NCI-H146 treated with DMSO at 0.1 percent for 48 hours (cell line): ENCODE results near the gene SLC6A4.
"Not testable (repeated sequence)": the region's sequence is repeated elsewhere in the genome, so short reads cannot be mapped to it uniquely, and the experiment has no call there.

Experiments used
- DNase-seq: peaks from one replicate; lab custom pipeline; 2025; ENCODE audit not compliant: unreplicated experiment; lab: John Stamatoyannopoulos, UW

Gene SLC6A4

DNA sequence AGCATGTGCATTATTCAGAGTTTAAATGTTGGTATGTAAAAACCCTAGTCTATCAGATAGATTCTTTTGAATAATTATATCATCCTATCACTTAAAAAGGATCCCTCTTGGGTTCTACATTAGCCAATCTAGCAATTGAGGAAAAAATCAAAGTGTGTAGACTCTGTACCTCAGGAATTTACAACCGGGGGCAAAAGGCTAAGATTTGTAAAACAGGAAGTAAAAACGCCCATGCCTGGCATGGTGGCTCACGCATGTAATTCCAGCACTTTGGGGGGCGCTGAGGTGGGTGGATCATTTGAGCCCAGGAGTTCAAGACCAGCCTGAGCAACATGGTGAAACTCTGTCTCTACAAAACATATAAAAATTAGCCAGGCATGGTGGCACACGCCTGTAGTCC lies 58.6 kb downstream of the SLC6A4 start:
- DNase-seq, result no peak

GRCh38 chr17:30174556-30174955 lies 60.9 kb downstream of the SLC6A4 start:
- no peak for DNase-seq

- no peak for DNase-seq
Observed at GRCh38 chr17:30173649-30174048, 61.8 kb downstream of the SLC6A4 start.

DNA sequence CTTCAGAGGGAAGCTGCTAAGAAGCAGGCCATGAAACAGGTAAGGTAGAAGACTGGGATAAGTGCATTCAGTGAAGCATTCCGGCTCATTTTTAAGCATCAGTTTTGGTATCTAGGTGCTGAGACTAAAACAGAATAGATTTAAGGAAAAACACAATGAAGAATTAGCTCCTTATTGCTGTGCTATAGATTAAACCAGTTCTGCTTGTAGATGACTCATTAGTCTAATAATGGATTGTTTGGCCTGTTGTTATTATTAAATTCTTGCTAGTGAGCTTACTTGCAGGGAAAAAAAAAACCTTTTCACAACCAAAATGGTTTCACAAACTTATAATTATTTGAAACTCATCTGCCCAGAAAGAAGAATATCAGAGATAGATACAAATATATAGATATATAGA lies 62.9 kb downstream of the SLC6A4 start:
- no peak for DNase-seq

DNA sequence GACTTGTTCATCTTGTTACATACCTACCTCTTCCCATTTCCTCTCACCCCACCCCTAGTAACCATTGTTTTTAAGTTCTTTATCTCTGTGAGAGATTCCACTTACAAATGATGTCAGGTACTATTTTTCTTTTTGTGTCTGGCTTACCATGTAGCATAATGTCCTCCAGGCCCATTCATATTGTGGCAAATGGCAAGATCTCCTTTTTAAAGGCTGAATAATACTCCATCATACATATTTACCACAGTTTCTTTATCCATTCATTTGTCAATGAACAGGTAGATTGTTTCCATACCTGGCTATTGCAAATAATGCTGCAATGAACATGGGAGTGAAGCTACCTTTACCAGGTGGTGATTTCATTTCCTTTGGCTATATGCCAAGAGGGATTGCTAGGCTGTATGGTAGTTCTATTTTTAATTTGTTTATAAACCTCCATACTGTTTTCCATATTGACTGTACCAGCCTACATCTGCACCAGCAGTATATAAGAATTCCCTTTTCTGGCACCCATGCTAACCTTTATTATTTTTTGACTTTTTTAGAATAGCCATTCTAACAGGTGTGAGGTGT lies 65.0 kb downstream of the SLC6A4 start:
- DNase-seq, result no peak

DNA sequence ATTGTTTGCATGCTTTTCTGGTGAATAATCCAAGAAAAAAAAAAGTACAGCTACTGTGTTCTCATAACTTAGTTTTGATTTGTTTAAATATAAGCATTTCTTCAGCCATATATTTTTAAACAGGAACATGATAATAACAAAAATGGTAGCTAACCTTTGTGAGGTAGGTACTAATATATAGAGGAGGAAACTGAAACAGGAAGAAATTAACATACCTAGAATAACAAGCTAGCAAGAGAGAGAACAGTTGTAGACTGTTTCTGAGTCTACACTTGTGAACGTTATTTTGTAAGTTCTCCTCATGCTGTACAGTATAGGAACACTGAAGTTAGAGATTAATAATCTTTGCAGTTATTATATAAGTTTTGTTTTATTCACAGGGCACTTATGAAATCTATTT lies 69.5 kb downstream of the SLC6A4 start:
- no peak for DNase-seq

GRCh38 chr17:30165147-30165546 lies 70.3 kb downstream of the SLC6A4 start:
- no peak for DNase-seq

- no peak for DNase-seq
Observed at GRCh38 chr17:30164531-30164930, 71.0 kb downstream of the SLC6A4 start.

DNA sequence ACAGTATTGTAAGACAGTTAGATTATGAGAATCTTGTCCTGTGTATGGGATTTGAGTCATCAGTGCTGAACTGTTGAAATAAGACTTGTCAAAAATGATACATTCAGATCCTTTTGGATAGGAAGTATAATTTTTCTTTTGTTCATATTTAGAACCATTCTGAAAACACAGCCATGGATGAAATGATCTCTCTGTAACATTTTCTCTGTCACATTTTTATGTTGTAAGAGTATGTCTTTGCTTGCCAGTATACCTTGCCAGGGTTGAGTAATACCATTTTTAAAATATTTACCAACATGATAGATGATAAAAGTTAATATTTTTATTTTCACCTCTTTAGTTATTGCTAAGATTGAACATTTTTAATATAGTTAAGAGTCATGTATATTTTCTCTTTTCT lies 73.9 kb downstream of the SLC6A4 start:
- no peak for DNase-seq

DNA sequence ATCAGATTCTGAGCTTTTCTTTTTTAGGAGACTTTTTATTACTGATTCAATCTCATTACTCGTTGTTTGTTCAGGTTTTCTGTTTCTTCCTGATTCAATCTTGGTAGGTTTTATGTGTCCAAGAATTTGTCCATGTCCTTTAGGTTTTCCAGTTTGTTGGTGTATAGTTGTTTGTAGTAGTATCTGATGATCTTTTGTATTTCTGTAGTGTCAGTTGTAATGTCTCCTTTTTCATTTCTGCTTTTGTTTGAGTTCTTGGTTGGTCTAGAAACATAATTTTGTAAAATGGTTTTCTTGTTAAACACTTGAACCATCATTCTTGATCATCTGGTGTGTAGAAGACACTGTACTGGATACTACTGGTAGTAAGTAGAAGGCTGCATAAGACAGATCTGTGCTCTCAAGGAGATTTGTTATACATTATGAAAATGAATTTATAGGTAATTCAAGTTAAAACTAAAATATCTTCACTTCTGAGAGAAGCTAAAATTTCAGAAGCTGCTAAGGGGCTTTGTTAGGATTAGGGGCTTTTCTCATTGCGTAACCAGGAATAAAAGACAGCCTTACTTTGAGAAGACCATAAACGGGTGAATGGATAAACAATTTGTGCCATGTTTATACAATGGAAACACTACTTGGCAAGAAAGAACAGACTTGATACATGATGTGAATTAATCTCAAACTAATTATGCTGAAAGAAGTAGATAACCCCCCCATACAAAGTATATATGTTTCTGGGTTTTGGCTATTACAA lies 74.9 kb downstream of the SLC6A4 start:
- DNase-seq, result no peak

GRCh38 chr17:30158896-30159625 lies 76.4 kb downstream of the SLC6A4 start:
- DNase-seq, result no peak

GRCh38 chr17:30155389-30155788 lies 80.1 kb downstream of the SLC6A4 start:
- no peak for DNase-seq

GRCh38 chr17:30153463-30153862 lies 82.0 kb downstream of the SLC6A4 start:
- DNase-seq, result no peak

DNA sequence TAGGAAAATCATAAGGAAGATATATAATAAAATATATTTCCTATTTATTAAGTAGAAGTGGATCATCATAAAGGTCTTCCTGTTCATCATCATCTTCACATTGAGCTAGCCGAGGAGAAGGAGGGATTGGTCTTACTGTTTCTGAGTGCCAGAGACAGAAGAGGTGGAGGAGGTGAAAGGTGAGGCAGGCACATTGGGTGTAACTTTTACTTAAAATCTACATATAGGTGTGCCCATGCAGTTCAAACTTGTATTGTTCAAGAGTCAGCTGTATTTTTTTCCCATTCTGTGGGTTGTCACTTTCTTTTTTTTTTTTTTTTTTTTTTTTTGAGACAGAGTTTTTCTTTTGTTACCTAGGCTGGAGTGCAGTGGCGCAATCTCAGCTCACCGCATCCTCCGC lies 84.0 kb downstream of the SLC6A4 start:
- DNase-seq, result no peak

- DNase-seq, result no peak
Observed at GRCh38 chr17:30148376-30148775, 87.1 kb downstream of the SLC6A4 start.

DNA sequence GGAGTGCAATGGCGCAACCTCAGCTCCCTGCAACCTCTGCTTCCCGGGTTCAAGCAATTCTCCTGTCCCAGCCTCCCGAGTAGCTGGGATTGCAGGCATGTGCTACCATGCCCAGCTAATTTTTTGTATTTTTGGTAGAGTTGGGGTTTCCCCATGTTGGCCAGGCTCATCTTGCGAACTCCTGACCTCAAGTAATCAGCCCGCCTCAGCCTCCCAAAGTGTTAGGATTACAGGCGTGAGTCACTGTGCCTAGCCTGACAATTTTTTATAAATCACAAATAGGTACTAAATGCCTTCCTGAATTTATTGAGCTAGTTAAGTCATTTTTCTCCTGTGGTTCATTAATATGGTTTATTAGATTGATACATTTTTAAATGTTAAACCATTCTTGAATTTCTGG lies 87.6 kb downstream of the SLC6A4 start:
- not testable (repeated sequence) for DNase-seq
